Testis (tissue), 2 donors: ENCODE data around the gene DMGDH.

Experiments
- CTCF ChIP-seq, 3 experiments: fragments of 450-650 bp in 2 of 3; fragments of 200-600 bp in 1 of 3; sonication (generic) in 1 of 3; IDR thresholded peaks; one replicate each; pipeline ENCODE4 v1.5.1; 2016 to 2019; ENCODE audit warnings: antibody characterized with exemption in 3 of 3, mild to moderate bottlenecking in 2 of 3, moderate library complexity in 1 of 3
- POLR2A ChIP-seq: fragments of 450-650 bp; IDR thresholded peaks from one replicate; pipeline ENCODE4 v1.6.1; 2017; ENCODE audit warnings: antibody characterized with exemption, mild to moderate bottlenecking, moderate library complexity

GRCh38 chr5:79005936-79006631 is 63.4 kb downstream of the DMGDH start:
- TF ChIP-seq CTCF (IDR thresholded peaks at IDR 0.05) (no peak), POLR2A (no peak)
